ENCODE data around the gene LRRC8C. TPM values are rescaled to one million over a fixed set of nuclear protein-coding genes. Genes with fewer than 3 reads are reported as not detected.

The LRRC8C gene
- total RNA-seq, 1 donor from 2014 or later: 5.2 TPM

GRCh38 chr1:89724369-89725010 is 91.6 kb downstream of the LRRC8C start:
- H3K27me3 Mint-ChIP-seq: peaks cover 10% of the 10 kb centered on the region

GRCh38 chr1:89725011-89725370 is 92.1 kb downstream of the LRRC8C start:
- no peak overlapping the region for H3K27ac Mint-ChIP-seq
- H3K9me3 Mint-ChIP-seq: no peaks in the 10 kb centered on the region
- H3K4me1 Mint-ChIP-seq (ENCODE audit: unreplicated experiment): peaks cover 3% of the 10 kb centered on the region
- H3K27me3 Mint-ChIP-seq: peaks cover 10% of the 10 kb centered on the region
- TF ChIP-seq CTCF (conservative IDR thresholded peaks at IDR 0.05): no peak
- no peak for DNase-seq (ENCODE audit: extremely low spot score, unreplicated experiment)
- no peaks in the 10 kb centered on the region for H3K36me3 Mint-ChIP-seq
- no peak overlapping the region for H3K4me3 Mint-ChIP-seq

More at GRCh38 chr1:89724369-89725010, 91.6 kb downstream of the LRRC8C start:
- H3K4me1 Mint-ChIP-seq (ENCODE audit: unreplicated experiment): peaks cover 8% of the 10 kb centered on the region
- H3K9me3 Mint-ChIP-seq: no peaks in the 10 kb centered on the region
- DNase-seq (ENCODE audit: extremely low spot score, unreplicated experiment): no peak
- no peak overlapping the region for H3K27ac Mint-ChIP-seq
- no peaks in the 10 kb centered on the region for H3K36me3 Mint-ChIP-seq
- no peak for TF ChIP-seq CTCF (conservative IDR thresholded peaks at IDR 0.05)
- no peak overlapping the region for H3K4me3 Mint-ChIP-seq

GRCh38 chr1:89725631-89726030 is 92.7 kb downstream of the LRRC8C start:
- H3K36me3 Mint-ChIP-seq: no peaks in the 10 kb centered on the region
- TF ChIP-seq CTCF (conservative IDR thresholded peaks at IDR 0.05): no peak
- H3K27me3 Mint-ChIP-seq: peaks cover 10% of the 10 kb centered on the region
- DNase-seq (ENCODE audit: extremely low spot score, unreplicated experiment): no peak
- H3K4me3 Mint-ChIP-seq: no peak overlapping the region
- no peaks in the 10 kb centered on the region for H3K9me3 Mint-ChIP-seq
- H3K27ac Mint-ChIP-seq: no peak overlapping the region
- no peaks in the 10 kb centered on the region for H3K4me1 Mint-ChIP-seq (ENCODE audit: unreplicated experiment)

- TF ChIP-seq CTCF (conservative IDR thresholded peaks at IDR 0.05): no peak
- Mint-ChIP-seq H3K9me3 (no peaks in the 10 kb centered on the region), H3K27ac (no peak overlapping the region), H3K4me1 (ENCODE audit: unreplicated experiment) (peaks cover 10% of the 10 kb centered on the region), H3K27me3 (peaks cover 10% of the 10 kb centered on the region), H3K36me3 (no peaks in the 10 kb centered on the region), H3K4me3 (no peak overlapping the region)
- DNase-seq (ENCODE audit: extremely low spot score, unreplicated experiment): no peak
Observed at GRCh38 chr1:89727517-89728312, 94.8 kb downstream of the LRRC8C start.

GRCh38 chr1:89728381-89728780 is 95.5 kb downstream of the LRRC8C start:
- no peak overlapping the region for H3K27ac Mint-ChIP-seq
- DNase-seq (ENCODE audit: extremely low spot score, unreplicated experiment): no peak
- peaks cover 12% of the 10 kb centered on the region for H3K4me1 Mint-ChIP-seq (ENCODE audit: unreplicated experiment)
- no peaks in the 10 kb centered on the region for H3K9me3 Mint-ChIP-seq
- TF ChIP-seq CTCF (conservative IDR thresholded peaks at IDR 0.05): no peak
- peaks cover 7% of the 10 kb centered on the region for H3K27me3 Mint-ChIP-seq
- H3K36me3 Mint-ChIP-seq: no peaks in the 10 kb centered on the region
- H3K4me3 Mint-ChIP-seq: no peak overlapping the region
